Lower leg skin (tissue), 4 donors: Measurements from ENCODE around the gene EFCAB12. TPM values are rescaled to one million over a fixed set of nuclear protein-coding genes. Genes with fewer than 3 reads are reported as not detected.
A peak's percentile ranks its signal among the peaks of the same experiment; 100 is the strongest.

ENCODE experiments used
- DNase-seq, 2 donors: peaks; one replicate each; pipeline ENCODE4 v3.0.0-alpha.2; 2019; ENCODE audit warnings: low spot score in 2 of 2
- H3K4me3 ChIP-seq: fragments of 200-600 bp; sonication (generic); 2 replicates; pipeline ENCODE4 v1.5.1; 2017; ENCODE audit warnings: mild to moderate bottlenecking, low read depth; ENCODE audit not compliant: poor library complexity, severe bottlenecking
- POLR2A ChIP-seq, 2 donors: fragments of 450-650 bp; IDR thresholded peaks; one replicate each; pipeline ENCODE4 v1.6.1; 2016 to 2017; ENCODE audit warnings: antibody characterized with exemption in 2 of 2, mild to moderate bottlenecking in 1 of 2, moderate library complexity in 1 of 2
- WGBS, 2 donors: methylation state at CpG; one replicate each; pipeline ENCODE4 v1.1.5; 2018; 5-methylcytosine and 5-hydroxymethylcytosine counted together
- intact Hi-C: fragments of 100-400 bp; cut with DNase I; formaldehyde crosslinking; loops from one replicate; pipeline ENCODE4 v1.15.0; 2023; ENCODE audit warnings: low total_unique reads
- total RNA-seq, 4 donors: library from RNA; depleted of rRNA; stranded (reverse); fragments of >200 nt; gene quantifications; one replicate each; pipeline ENCODE4 v1.1.0, GENCODE V29; 2016
- TF ChIP-seq, protein P1 (sequence below), 3 donors: fragments of 450-650 bp; IDR thresholded peaks; one replicate each; pipeline ENCODE4 v1.5.1; 2016; ENCODE audit warnings: antibody characterized with exemption in 3 of 3, mild to moderate bottlenecking in 3 of 3, moderate library complexity in 2 of 3

The EFCAB12 gene
- total RNA-seq, 4 donors from 2014 or later = not detected

DNA sequence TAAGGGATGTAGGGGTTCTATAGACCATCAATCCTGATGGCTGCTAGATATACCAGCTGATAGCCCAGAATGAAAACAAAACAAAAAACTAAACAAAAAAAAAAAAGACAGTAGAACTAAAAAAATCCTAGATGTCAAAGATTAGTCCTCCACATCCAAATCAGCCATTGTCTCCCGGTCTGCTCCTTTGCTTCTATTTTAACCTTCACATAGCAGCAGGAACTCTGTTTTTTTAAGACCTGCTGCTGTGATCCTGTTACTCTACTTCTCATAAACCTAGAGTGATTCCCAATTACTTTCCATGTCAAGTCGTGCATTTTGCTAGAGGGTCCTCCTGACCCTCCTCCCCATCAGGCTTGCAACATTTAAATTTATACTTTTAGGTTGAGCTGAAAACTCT lies 14.1 kb upstream of the EFCAB12 start:
- TF ChIP-seq, protein P1, sequence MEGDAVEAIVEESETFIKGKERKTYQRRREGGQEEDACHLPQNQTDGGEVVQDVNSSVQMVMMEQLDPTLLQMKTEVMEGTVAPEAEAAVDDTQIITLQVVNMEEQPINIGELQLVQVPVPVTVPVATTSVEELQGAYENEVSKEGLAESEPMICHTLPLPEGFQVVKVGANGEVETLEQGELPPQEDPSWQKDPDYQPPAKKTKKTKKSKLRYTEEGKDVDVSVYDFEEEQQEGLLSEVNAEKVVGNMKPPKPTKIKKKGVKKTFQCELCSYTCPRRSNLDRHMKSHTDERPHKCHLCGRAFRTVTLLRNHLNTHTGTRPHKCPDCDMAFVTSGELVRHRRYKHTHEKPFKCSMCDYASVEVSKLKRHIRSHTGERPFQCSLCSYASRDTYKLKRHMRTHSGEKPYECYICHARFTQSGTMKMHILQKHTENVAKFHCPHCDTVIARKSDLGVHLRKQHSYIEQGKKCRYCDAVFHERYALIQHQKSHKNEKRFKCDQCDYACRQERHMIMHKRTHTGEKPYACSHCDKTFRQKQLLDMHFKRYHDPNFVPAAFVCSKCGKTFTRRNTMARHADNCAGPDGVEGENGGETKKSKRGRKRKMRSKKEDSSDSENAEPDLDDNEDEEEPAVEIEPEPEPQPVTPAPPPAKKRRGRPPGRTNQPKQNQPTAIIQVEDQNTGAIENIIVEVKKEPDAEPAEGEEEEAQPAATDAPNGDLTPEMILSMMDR (IDR thresholded peaks at IDR 0.05) = no peak
- intact Hi-C loops = no loop called here
- no peak for DNase-seq
- WGBS, 2 donors = 62 to 71% methylated on average over 2 of the region's 2 CpGs
- no peak overlapping the region for H3K4me3 ChIP-seq

DNA sequence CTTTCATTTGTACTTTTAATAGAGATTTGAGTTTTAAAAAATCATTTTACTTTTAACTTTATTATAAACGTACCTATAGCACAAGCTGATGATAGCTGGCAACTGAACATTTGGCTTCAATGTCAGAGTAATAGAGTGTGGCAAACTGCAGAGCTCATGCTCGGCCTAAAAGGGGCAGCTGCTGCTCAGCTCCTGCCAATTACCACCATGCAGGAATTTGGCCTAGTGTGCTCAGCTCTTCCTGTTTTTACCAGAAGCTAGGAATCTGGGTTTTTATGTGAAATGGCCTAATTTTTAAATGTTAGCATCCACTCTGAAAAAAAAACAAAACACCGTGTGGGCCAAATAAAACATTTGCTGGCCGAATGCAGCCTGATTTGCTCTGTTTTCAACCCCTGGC lies 13.3 kb upstream of the EFCAB12 start:
- no peak overlapping the region for H3K4me3 ChIP-seq
- intact Hi-C loops = no loop called here
- peak in 1 of 2 donors; percentile 32 for DNase-seq
- no peak for TF ChIP-seq POLR2A (IDR thresholded peaks at IDR 0.05)
- TF ChIP-seq, protein P1 (IDR thresholded peaks at IDR 0.05) = no peak
- WGBS, 2 donors = 9 to 30% methylated on average over 4 of the region's 4 CpGs

GRCh38 chr3:129441215-129441614 lies 12.8 kb upstream of the EFCAB12 start:
- DNase-seq = no peak
- WGBS, 2 donors = 24 to 29% methylated on average over 9 of the region's 9 CpGs
- H3K4me3 ChIP-seq = no peak overlapping the region
- no peak for TF ChIP-seq POLR2A (IDR thresholded peaks at IDR 0.05)
- TF ChIP-seq, protein P1 (IDR thresholded peaks at IDR 0.05) = no peak
- intact Hi-C loops = no loop called here

- 6% methylated on average over 9 of the region's 9 CpGs for WGBS, 2 donors
- intact Hi-C loops = no loop called here
- TF ChIP-seq POLR2A (IDR thresholded peaks at IDR 0.05) = no peak
- TF ChIP-seq, protein P1 (IDR thresholded peaks at IDR 0.05) = no peak
- no peak for DNase-seq
- peak overlapping the region; percentile 68 for H3K4me3 ChIP-seq
Measured at GRCh38 chr3:129440618-129441190, 12.3 kb upstream of the EFCAB12 start.

GRCh38 chr3:129439817-129440617 lies 11.6 kb upstream of the EFCAB12 start, which contains the start of the genes IFT122 and MBD4:
Gene IFT122 (plus strand): TSS chr3:129440224. CDS start chr3:129440331, 107 bp downstream.
Gene MBD4 (minus strand): TSS chr3:129439948. CDS start chr3:129439833, 115 bp downstream.
- intact Hi-C loops = no loop called here
- TF ChIP-seq, protein P1 (IDR thresholded peaks at IDR 0.05) = no peak
- peak in 1 of 2 donors; percentile 66 for TF ChIP-seq POLR2A (IDR thresholded peaks at IDR 0.05)
- peak within 1 kb of the TSS; percentile 74 for H3K4me3 ChIP-seq
- 0% methylated on average over 65 to 75 of the region's 75 CpGs for WGBS, 2 donors
- peak; percentile 97 to 100 for DNase-seq
